Ascending aorta (tissue), 2 donors: ENCODE measurements around the gene ADGRB3. TPM values are rescaled to one million over a fixed set of nuclear protein-coding genes. Genes with fewer than 3 reads are reported as not detected.
"Not testable (repeated sequence)": the region's sequence is repeated elsewhere in the genome, so short reads cannot be mapped to it uniquely, and the experiment has no call there.

ENCODE experiments used
- DNase-seq, 2 donors: peaks; one replicate each; pipeline ENCODE4 v3.0.0-alpha.2; 2019; ENCODE audit warnings: low spot score in 2 of 2
- H3K27ac ChIP-seq, 2 donors: fragments of 200-600 bp; sonication (generic); one replicate each; pipeline ENCODE4 v1.5.1; 2016 to 2017; ENCODE audit warnings: mild to moderate bottlenecking in 1 of 2
- H3K27me3 ChIP-seq: fragments of 200-600 bp; sonication (generic); one replicate; pipeline ENCODE4 v1.5.1; 2017
- H3K36me3 ChIP-seq, 2 donors: fragments of 200-600 bp; sonication (generic); one replicate each; pipeline ENCODE4 v1.5.1; 2016
- H3K4me1 ChIP-seq, 2 donors: fragments of 200-600 bp; sonication (generic); one replicate each; pipeline ENCODE4 v1.5.1; 2016 to 2017; ENCODE audit warnings: mild to moderate bottlenecking in 1 of 2
- H3K4me3 ChIP-seq, 2 donors: fragments of 200-600 bp; sonication (generic); one replicate each; pipeline ENCODE4 v1.5.1; 2016 to 2017; ENCODE audit warnings: mild to moderate bottlenecking in 1 of 2
- H3K9me3 ChIP-seq, 2 donors: fragments of 200-600 bp; sonication (generic); one replicate each; pipeline ENCODE4 v1.5.1; 2016
- CTCF ChIP-seq, 3 experiments: fragments of 200-600 bp in 2 of 3; fragments of 450-650 bp in 1 of 3; sonication (generic) in 2 of 3; IDR thresholded peaks; one replicate each; pipeline ENCODE4 v1.5.1; 2016 to 2019; ENCODE audit warnings: antibody characterized with exemption in 3 of 3, mild to moderate bottlenecking in 1 of 3, moderate library complexity in 1 of 3
- intact Hi-C: fragments of 100-400 bp; cut with DNase I; formaldehyde crosslinking; loops from one replicate; pipeline ENCODE4 v1.15.1; 2023
- total RNA-seq: library from RNA; depleted of rRNA; stranded (reverse); fragments of >200 nt; gene quantifications from one replicate; pipeline ENCODE4 v1.1.0, GENCODE V29; 2016

The ADGRB3 gene
- total RNA-seq, 1 donor from 2014 or later: 4.4 TPM

- Histone ChIP-seq H3K9me3 (no peaks in the 10 kb centered on the region), H3K4me1 (no peaks in the 10 kb centered on the region), H3K27me3 (no peaks in the 10 kb centered on the region), H3K4me3 (no peak overlapping the region), H3K27ac (no peak overlapping the region), H3K36me3 (no peaks in the 10 kb centered on the region)
- no peak for DNase-seq
- intact Hi-C loops: no loop called here
- no peak for TF ChIP-seq CTCF (IDR thresholded peaks at IDR 0.05)
Observed at GRCh38 chr6:69280858-69281257, 645.8 kb downstream of the ADGRB3 start.

- Histone ChIP-seq H3K27ac (no peak overlapping the region), H3K4me1 (no peaks in the 10 kb centered on the region), H3K9me3 (no peaks in the 10 kb centered on the region), H3K36me3 (no peaks in the 10 kb centered on the region), H3K27me3 (no peaks in the 10 kb centered on the region), H3K4me3 (no peak overlapping the region)
- no peak for TF ChIP-seq CTCF (IDR thresholded peaks at IDR 0.05)
- DNase-seq: no peak
- intact Hi-C loops: no loop called here
Observed at GRCh38 chr6:69284176-69284730, 649.2 kb downstream of the ADGRB3 start.

GRCh38 chr6:69285054-69285453 lies 650.0 kb downstream of the ADGRB3 start:
- intact Hi-C loops: no loop called here

GRCh38 chr6:69286331-69286730 lies 651.2 kb downstream of the ADGRB3 start:
- no peaks in the 10 kb centered on the region for H3K9me3 ChIP-seq
- DNase-seq: no peak

More at GRCh38 chr6:69285054-69285453, 650.0 kb downstream of the ADGRB3 start:
- H3K27ac ChIP-seq: no peak overlapping the region
- H3K9me3 ChIP-seq: no peaks in the 10 kb centered on the region
- TF ChIP-seq CTCF (IDR thresholded peaks at IDR 0.05): no peak
- H3K27me3 ChIP-seq: no peaks in the 10 kb centered on the region
- DNase-seq: no peak
- no peak overlapping the region for H3K4me3 ChIP-seq
- H3K36me3 ChIP-seq: no peaks in the 10 kb centered on the region
- H3K4me1 ChIP-seq: no peaks in the 10 kb centered on the region

GRCh38 chr6:69288198-69288597 lies 653.1 kb downstream of the ADGRB3 start:
- H3K27me3 ChIP-seq, H3K9me3 ChIP-seq, H3K4me1 ChIP-seq, DNase-seq, H3K4me3 ChIP-seq, intact Hi-C loops, H3K36me3 ChIP-seq, H3K27ac ChIP-seq: not testable (repeated sequence)

More at GRCh38 chr6:69286331-69286730, 651.2 kb downstream of the ADGRB3 start:
- H3K4me3 ChIP-seq: no peak overlapping the region
- no peaks in the 10 kb centered on the region for H3K27me3 ChIP-seq
- no peak overlapping the region for H3K27ac ChIP-seq
- intact Hi-C loops: no loop called here
- H3K36me3 ChIP-seq: no peaks in the 10 kb centered on the region
- TF ChIP-seq CTCF (IDR thresholded peaks at IDR 0.05): no peak
- no peaks in the 10 kb centered on the region for H3K4me1 ChIP-seq

GRCh38 chr6:69289689-69290495 lies 654.8 kb downstream of the ADGRB3 start:
- DNase-seq: no peak
- no peaks in the 10 kb centered on the region for H3K27me3 ChIP-seq
- H3K4me3 ChIP-seq: no peak overlapping the region
- H3K4me1 ChIP-seq: no peaks in the 10 kb centered on the region
- H3K36me3 ChIP-seq: no peaks in the 10 kb centered on the region
- intact Hi-C loops: no loop called here
- TF ChIP-seq CTCF (IDR thresholded peaks at IDR 0.05): no peak
- H3K27ac ChIP-seq: no peak overlapping the region
- H3K9me3 ChIP-seq: no peaks in the 10 kb centered on the region
